HepG2 (cell line): ENCODE measurements around the gene HJURP. TPM values are rescaled to one million over a fixed set of nuclear protein-coding genes. Genes with fewer than 3 reads are reported as not detected.

ENCODE experiments used
- ATAC-seq: fragments of 200-7000 bp; cut with Tn5 transposase; 3 replicates; pipeline ENCODE4 v1.9.1; 2020; ENCODE audit warnings: mild to moderate bottlenecking, moderate library complexity
- BruUV-seq: library from RNA; stranded (reverse); fragments of 400-500 nt; replicated peaks from 2 replicates; lab custom pipeline; 2021; lab: Mats Ljungman, UMichigan
- CTCF ChIA-PET: fragments of 300-600 bp; formaldehyde crosslinking; extraction: SDS; loops from one replicate; lab custom pipeline; 2021; ENCODE audit warnings: low total read pairs, inconsistent platforms, low intra/inter-chr PET ratio; lab: Yijun Ruan, JAX
- POLR2A ChIA-PET: fragments of 350-600 bp; sonication (Branson Sonifier 250); formaldehyde crosslinking; loops from one replicate; lab custom pipeline; 2020; ENCODE audit warnings: antibody characterized with exemption, inconsistent platforms; lab: Yijun Ruan, JAX
- DNase-seq: peaks from one replicate; pipeline ENCODE4 v3.0.0-alpha.2; 2015; ENCODE audit warnings: low spot score
- FAIRE-seq: peaks from 3 replicates; lab custom pipeline; 2011; peaks lifted over from hg19 to GRCh38; lab: Jason Lieb, UNC
- H2AFZ ChIP-seq: one replicate; pipeline ENCODE4 v1.6.1; 2011; ENCODE audit warnings: low read length, inconsistent platforms
- H3K27ac ChIP-seq: fragments of 300-600 bp; 3 replicates; pipeline ENCODE4 v1.8.0; 2011; ENCODE audit warnings: mixed run types, mild to moderate bottlenecking, mixed read lengths, low read length, inconsistent platforms; ENCODE audit not compliant: insufficient read depth; ENCODE audit errors: extremely low read length
- H3K27me3 ChIP-seq, 2 experiments: fragments of 200-600 bp in 1 of 2; 2 replicates in 1 of 2; 3 replicates in 1 of 2; pipeline versions ENCODE4 v1.6.0 to v1.8.0; 2011; ENCODE audit warnings: low read length in 2 of 2, mild to moderate bottlenecking in 2 of 2, moderate library complexity in 2 of 2, inconsistent platforms in 1 of 2; ENCODE audit not compliant: insufficient read depth in 2 of 2, control insufficient read depth in 1 of 2
- H3K36me3 ChIP-seq, 2 experiments: fragments of 200-600 bp in 1 of 2; replicated peaks in 1 of 2; 2 replicates in 1 of 2; 3 replicates in 1 of 2; pipeline versions ENCODE4 v1.5.1 to v1.8.0; 2011; ENCODE audit warnings: low read length in 2 of 2, inconsistent platforms in 1 of 2; ENCODE audit not compliant: insufficient read depth in 2 of 2, control insufficient read depth in 1 of 2
- H3K4me1 ChIP-seq: 2 replicates; pipeline ENCODE4 v1.5.1; 2012; ENCODE audit warnings: low read length, inconsistent platforms; ENCODE audit not compliant: insufficient read depth
- H3K4me2 ChIP-seq: 2 replicates; pipeline ENCODE4 v1.6.0; 2011; ENCODE audit warnings: low read depth, low read length, inconsistent platforms
- H3K4me3 ChIP-seq, 3 experiments: fragments of 200-600 bp in 1 of 3; sonication (generic), shearing (Covaris generic) in 1 of 3; replicated peaks in 1 of 3; 2 replicates each; pipeline ENCODE4 v1.5.1; 2011 to 2016; ENCODE audit warnings: low read length in 3 of 3, inconsistent platforms in 2 of 3, low read depth in 2 of 3, mild to moderate bottlenecking in 2 of 3, control low read depth in 1 of 3, mixed read lengths in 1 of 3; ENCODE audit not compliant: insufficient read depth in 1 of 3
- H3K79me2 ChIP-seq: one replicate; pipeline ENCODE4 v1.6.1; 2011; ENCODE audit warnings: low read length, inconsistent platforms; ENCODE audit not compliant: insufficient read depth
- H3K9ac ChIP-seq: 2 replicates; pipeline ENCODE4 v1.6.0; 2011; ENCODE audit warnings: mild to moderate bottlenecking, low read depth, low read length, inconsistent platforms; ENCODE audit not compliant: insufficient read depth
- H3K9me3 ChIP-seq: 2 replicates; pipeline ENCODE4 v1.5.1; 2012; ENCODE audit warnings: mild to moderate bottlenecking, low read length
- H4K20me1 ChIP-seq: 2 replicates; pipeline ENCODE4 v1.6.0; 2011; ENCODE audit warnings: inconsistent platforms, mild to moderate bottlenecking, low read length, moderate library complexity; ENCODE audit not compliant: insufficient read depth
- AGO2 ChIP-seq: fragments of 200-400 bp; formaldehyde crosslinking; optimal IDR thresholded peaks from 2 replicates; pipeline ENCODE3; 2017; ENCODE audit warnings: mild to moderate bottlenecking, low read depth, low read length, moderate library complexity
- ATF7 ChIP-seq, 2 experiments: fragments of 450-650 bp in 1 of 2; sonication (generic) in 1 of 2; formaldehyde crosslinking in 1 of 2; IDR thresholded peaks; 2 replicates each; pipeline versions ENCODE4 v1.4.0 to v1.6.1; 2016 to 2020; ENCODE audit warnings: antibody characterized with exemption in 1 of 2, mild to moderate bottlenecking in 1 of 2, missing genetic modification reagents in 1 of 2
- KAT8 ChIP-seq: IDR thresholded peaks from 2 replicates; pipeline ENCODE4 v1.6.1; 2016; ENCODE audit warnings: missing genetic modification reagents, missing compliant biosample characterization
- NONO ChIP-seq, 2 experiments: fragments of 450-650 bp in 1 of 2; sonication (generic) in 1 of 2; formaldehyde crosslinking in 1 of 2; IDR thresholded peaks in 1 of 2; conservative IDR thresholded peaks in 1 of 2; 2 replicates each; pipeline versions ENCODE4 v1.6.1 to v1.8.0; 2017 to 2022; ENCODE audit warnings: mild to moderate bottlenecking in 1 of 2, missing genetic modification reagents in 1 of 2, moderate library complexity in 1 of 2
- ONECUT2 ChIP-seq: sonication (generic); formaldehyde crosslinking; IDR thresholded peaks from 2 replicates; pipeline ENCODE4 v1.4.0; 2020; ENCODE audit warnings: missing genetic modification reagents
- POLR2A ChIP-seq, 2 experiments: IDR thresholded peaks; 2 replicates each; pipeline ENCODE4 v1.6.1; 2011; ENCODE audit warnings: low read depth in 2 of 2, low read length in 2 of 2, mild to moderate bottlenecking in 1 of 2, moderate library complexity in 1 of 2; ENCODE audit not compliant: insufficient read depth in 1 of 2
- POLR2G ChIP-seq: fragments of 200-400 bp; formaldehyde crosslinking; IDR thresholded peaks from 2 replicates; pipeline ENCODE4 v1.6.1; 2018; ENCODE audit warnings: mild to moderate bottlenecking, low read depth, low read length, moderate library complexity
- SMC3 ChIP-seq: IDR thresholded peaks from 2 replicates; pipeline ENCODE4 v1.6.1; 2011; ENCODE audit warnings: low read length, improper control_type of control experiment
- STAG1 ChIP-seq: sonication (generic); formaldehyde crosslinking; IDR thresholded peaks from 2 replicates; pipeline ENCODE4 v1.4.0; 2020; ENCODE audit warnings: missing genetic modification reagents
- XRCC5 ChIP-seq: fragments of 200-400 bp; formaldehyde crosslinking; optimal IDR thresholded peaks from 2 replicates; pipeline ENCODE3; 2017; ENCODE audit warnings: mild to moderate bottlenecking, low read length
- ZNF264 ChIP-seq: sonication (generic); formaldehyde crosslinking; IDR thresholded peaks from 2 replicates; pipeline ENCODE4 v1.4.0; 2020; ENCODE audit warnings: missing genetic modification reagents
- ZNF33A ChIP-seq: sonication (generic); formaldehyde crosslinking; IDR thresholded peaks from 2 replicates; pipeline ENCODE4 v1.5.1; 2020; ENCODE audit warnings: missing genetic modification reagents, mild to moderate bottlenecking, moderate library complexity, borderline replicate concordance
- ZNF598 ChIP-seq: sonication (generic); formaldehyde crosslinking; IDR thresholded peaks from 2 replicates; pipeline ENCODE4 v1.5.1; 2020; ENCODE audit warnings: mild to moderate bottlenecking, missing genetic modification reagents, borderline replicate concordance
- ZNF687 ChIP-seq: sonication (generic); formaldehyde crosslinking; IDR thresholded peaks from 2 replicates; pipeline ENCODE4 v1.5.1; 2020; ENCODE audit warnings: mild to moderate bottlenecking, missing genetic modification reagents, moderate library complexity
- WGBS: methylation state at CpG from one replicate; pipeline ENCODE4 v1.1.6; 2017; ENCODE audit warnings: low lambda C conversion rate; 5-methylcytosine and 5-hydroxymethylcytosine counted together
- in situ Hi-C: cut with HindIII; loops from 2 replicates; pipeline ENCODE4 v1.10.0; 2017; ENCODE audit warnings: low pct_unique_long_range_greater_than_20kb; ENCODE audit not compliant: extremely low pct_ligation_motif_present
- intact Hi-C: fragments of 100-400 bp; cut with micrococcal nuclease; formaldehyde crosslinking; loops from one replicate; pipeline ENCODE4 v1.10.0; 2022; ENCODE audit not compliant: unreplicated experiment
- polyA plus RNA-seq, 8 experiments: library from polyadenylated mRNA; depleted of rRNA in 3 of 8; stranded (reverse) in 7 of 8; unstranded in 1 of 8; fragments of >200 nt; fragmentation: Illumina TruSeq in 4 of 8; extraction: Trizol in 4 of 8; gene quantifications; 2 replicates each; pipeline versions ENCODE4 v1.2.1 to v1.2.3, GENCODE V29; 2011 to 2016; ENCODE audit warnings: low read depth in 4 of 8, missing spikeins in 1 of 8, mixed read lengths in 1 of 8; ENCODE audit not compliant: insufficient read depth in 1 of 8
- total RNA-seq, 5 experiments: library from RNA; depleted of rRNA; stranded (reverse); fragments of >200 nt; fragmentation: Illumina TruSeq; extraction: Trizol; gene quantifications; 2 replicates each; pipeline ENCODE4 v1.2.3, GENCODE V29; 2016; ENCODE audit warnings: low read depth in 1 of 5

Gene HJURP
- total and polyA plus RNA-seq, 2 of the 13 experiments (the other 11 are each of a cell fraction or from before 2014, with no cell fraction given), result 36.3 to 43.9 TPM

DNA sequence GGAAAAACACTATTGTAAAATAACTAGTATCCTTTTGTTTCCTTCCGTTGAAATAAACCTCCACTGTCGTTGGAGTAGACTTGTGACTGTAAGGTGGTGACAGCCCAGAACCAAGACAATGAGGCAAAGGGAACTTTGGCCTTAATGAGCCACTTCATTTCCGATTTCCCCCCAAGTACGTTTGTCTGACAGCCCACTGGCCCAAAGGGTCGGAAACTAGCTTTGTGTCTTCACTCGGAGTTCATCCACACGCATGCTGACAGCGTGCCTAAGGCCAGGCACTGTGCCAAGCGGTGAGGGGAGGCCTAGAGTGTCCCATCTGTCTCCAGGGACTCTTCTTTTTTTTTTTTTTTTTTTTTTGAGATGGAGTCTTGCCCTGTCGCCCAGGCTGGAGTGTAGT lies 21.0 kb downstream of the HJURP start:
- Histone ChIP-seq H3K9ac (no peak overlapping the region), H3K36me3 (peaks cover 17 to 35% of the 10 kb centered on the region in 2 experiments), H2AFZ (no peak overlapping the region), H3K4me3 (no peak overlapping the region), H3K27me3 (no peaks in the 10 kb centered on the region), H4K20me1 (peaks cover 5% of the 10 kb centered on the region; the same call in 1 of the 2 replicates), H3K4me2 (no peak overlapping the region), H3K79me2 (peaks cover 13% of the 10 kb centered on the region), H3K4me1 (no peaks in the 10 kb centered on the region), H3K9me3 (no peaks in the 10 kb centered on the region), H3K27ac (no peak overlapping the region)
- ChIA-PET CTCF (no interaction called here), POLR2A (no interaction called here)
- WGBS, result 92% methylated on average over 10 of the region's 10 CpGs
- no peak for FAIRE-seq
- BruUV-seq, result no TSS peak
- intact Hi-C loops (loop anchor here (10.0 kb wide), 1 partner anchor 389 kb away; no protein-coding TSS in a partner anchor), in situ Hi-C loops (loop anchor here (25.0 kb wide), 1 partner anchor 521 kb away; the partner anchor contains the start of gene SAG)
- ATAC-seq, result no peak
- no peak for DNase-seq
- TF ChIP-seq POLR2A (IDR thresholded peaks at IDR 0.05; ENCODE audit: insufficient read depth in 1 of 2, low read depth in 2 of 2, low read length in 2 of 2), result 0 out of 4 replicates have a peak, but pooled peaks of 1 of the 2 experiments have one; percentile 8
- TF ChIP-seq NONO (IDR thresholded peaks at IDR 0.05), result no peak
- TF ChIP-seq NONO (CRISPR knock-in tag; conservative IDR thresholded peaks at IDR 0.05), result peak; percentile 11; the same call in 1 of the 2 replicates
- no peak for TF ChIP-seq ZNF33A (CRISPR knock-in tag)
- no peak for TF ChIP-seq ONECUT2 (CRISPR knock-in tag)

DNA sequence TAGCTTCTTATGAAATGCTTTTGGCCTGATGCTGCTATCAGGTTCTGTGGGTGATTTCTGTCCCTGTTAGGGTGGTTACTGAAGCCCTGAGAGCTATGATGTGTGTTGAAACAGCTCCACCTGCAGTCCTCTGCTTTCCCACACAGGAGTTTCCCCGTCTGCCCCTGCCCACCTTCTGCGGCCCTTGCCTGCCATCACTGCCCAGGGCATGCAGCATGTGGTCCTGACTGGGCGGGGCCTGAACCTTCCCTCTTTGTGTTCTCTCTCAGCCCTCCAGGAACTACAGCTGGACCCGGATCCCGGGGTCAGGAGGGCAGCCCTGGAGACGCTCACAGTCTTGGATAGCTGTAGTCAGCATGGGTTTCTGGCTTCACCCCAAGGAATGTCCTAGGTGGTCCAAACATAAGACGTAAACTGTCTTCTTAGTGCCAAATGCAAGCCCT lies 21.4 kb downstream of the HJURP start:
- WGBS, result 61% methylated on average over 7 of the region's 7 CpGs
- TF ChIP-seq XRCC5, result peak; percentile 47
- TF ChIP-seq STAG1, result peak; percentile 89
- no peak for TF ChIP-seq ATF7 (IDR thresholded peaks at IDR 0.05)
- TF ChIP-seq ATF7 (CRISPR knock-in tag; IDR thresholded peaks at IDR 0.05), result no peak
- TF ChIP-seq ZNF598 (CRISPR knock-in tag), result 0 out of 2 replicates have a peak, but pooled peaks have one; percentile 45
- peak; percentile 54 for TF ChIP-seq POLR2G
- TF ChIP-seq NONO (IDR thresholded peaks at IDR 0.05), result no peak
- TF ChIP-seq NONO (CRISPR knock-in tag; conservative IDR thresholded peaks at IDR 0.05), result 0 out of 2 replicates have a peak, but pooled peaks have one; percentile 25
- peak; percentile 68 for TF ChIP-seq AGO2
- TF ChIP-seq KAT8 (CRISPR knock-in tag), result no peak
- TF ChIP-seq ZNF687, result peak; percentile 51
- peak; percentile 69; the same call in 1 of the 2 replicates for TF ChIP-seq SMC3
- no peak for TF ChIP-seq ZNF264 (CRISPR knock-in tag)

More for the DNA sequence above, 21.4 kb downstream of the HJURP start:
- H3K4me1 ChIP-seq, result no peaks in the 10 kb centered on the region
- H3K36me3 ChIP-seq, result peaks cover 14 to 30% of the 10 kb centered on the region in 2 experiments
- no peaks in the 10 kb centered on the region for H3K27me3 ChIP-seq
- ChIA-PET POLR2A (no interaction called here), CTCF (no interaction called here)
- peak; percentile 72 for FAIRE-seq
- no peak overlapping the region for H3K9ac ChIP-seq
- DNase-seq, result peak; percentile 54
- no TSS peak for BruUV-seq
- no peak overlapping the region for H2AFZ ChIP-seq
- H3K4me2 ChIP-seq, result no peak overlapping the region
- ATAC-seq, result peak; percentile 77
- in situ Hi-C loops, result loop anchor here (25.0 kb wide), 1 partner anchor 521 kb away; the partner anchor contains the start of gene SAG
- intact Hi-C loops, result loop anchor here (10.0 kb wide), 1 partner anchor 388 kb away; no protein-coding TSS in a partner anchor
- no peaks in the 10 kb centered on the region for H3K9me3 ChIP-seq
- no peak overlapping the region for H3K4me3 ChIP-seq
- no peak overlapping the region for H3K27ac ChIP-seq
- peaks cover 8% of the 10 kb centered on the region for H3K79me2 ChIP-seq
- peaks cover under 1% of the 10 kb centered on the region; the same call in 1 of the 2 replicates for H4K20me1 ChIP-seq
